NK-92 (cell line): ENCODE data around the gene SPIN3.
"Not testable (repeated sequence)": the region's sequence is repeated elsewhere in the genome, so short reads cannot be mapped to it uniquely, and the experiment has no call there.

Experiments
- DNase-seq: peaks from one replicate; lab custom pipeline; 2025; ENCODE audit not compliant: unreplicated experiment; lab: John Stamatoyannopoulos, UW

SPIN3 gene

GRCh38 chrX:56995271-56995994, at the start of gene SPIN3:
TSS of gene SPIN3 (minus strand) at chrX:56995541. CDS start at chrX:56994947, 594 bp downstream.
- DNase-seq: no peak

GRCh38 chrX:57044245-57044644, 48.9 kb upstream of the SPIN3 start:
- no peak for DNase-seq

- not testable (repeated sequence) for DNase-seq
These were observed 41.9 kb upstream of the SPIN3 start for GRCh38 chrX:57037265-57037664.

- no peak for DNase-seq
These were observed 718 bp downstream of the SPIN3 start for GRCh38 chrX:56994375-56995270.

GRCh38 chrX:56987741-56988140, 7.6 kb downstream of the SPIN3 start:
- DNase-seq: no peak

- DNase-seq: no peak
These were observed 9.2 kb downstream of the SPIN3 start for GRCh38 chrX:56986138-56986537.

GRCh38 chrX:56978172-56978571, 17.2 kb downstream of the SPIN3 start:
- no peak for DNase-seq

GRCh38 chrX:56975611-56976010, 19.7 kb downstream of the SPIN3 start:
- DNase-seq: no peak

GRCh38 chrX:56974408-56974807, 20.9 kb downstream of the SPIN3 start:
- DNase-seq: no peak

- no peak for DNase-seq
These were observed 25.8 kb downstream of the SPIN3 start for GRCh38 chrX:56969559-56969958.

GRCh38 chrX:56968980-56969379, 26.4 kb downstream of the SPIN3 start:
- DNase-seq: no peak

- no peak for DNase-seq
These were observed 32.0 kb downstream of the SPIN3 start for GRCh38 chrX:56963377-56963776.

GRCh38 chrX:56947699-56948098, 47.6 kb downstream of the SPIN3 start:
- no peak for DNase-seq

- DNase-seq: not testable (repeated sequence)
These were observed 49.1 kb downstream of the SPIN3 start for GRCh38 chrX:56946201-56946600.

- DNase-seq: not testable (repeated sequence)
These were observed 50.1 kb downstream of the SPIN3 start for GRCh38 chrX:56945226-56945625.

GRCh38 chrX:56943264-56943663, 52.1 kb downstream of the SPIN3 start:
- DNase-seq: no peak
